IPS-18c (cell line): ENCODE measurements around the gene NR5A1.

Source experiments
- H3K4me3 ChIP-seq: 2 replicates; pipeline ENCODE4 v1.7.0; 2013; ENCODE audit warnings: low read depth, mild to moderate bottlenecking, low read length, moderate library complexity; ENCODE audit not compliant: insufficient read depth
- H3K9me3 ChIP-seq: one replicate; pipeline ENCODE4 v1.6.1; 2013; ENCODE audit warnings: mild to moderate bottlenecking, low read length, moderate library complexity; ENCODE audit not compliant: control insufficient read depth, insufficient read depth

Gene NR5A1

DNA sequence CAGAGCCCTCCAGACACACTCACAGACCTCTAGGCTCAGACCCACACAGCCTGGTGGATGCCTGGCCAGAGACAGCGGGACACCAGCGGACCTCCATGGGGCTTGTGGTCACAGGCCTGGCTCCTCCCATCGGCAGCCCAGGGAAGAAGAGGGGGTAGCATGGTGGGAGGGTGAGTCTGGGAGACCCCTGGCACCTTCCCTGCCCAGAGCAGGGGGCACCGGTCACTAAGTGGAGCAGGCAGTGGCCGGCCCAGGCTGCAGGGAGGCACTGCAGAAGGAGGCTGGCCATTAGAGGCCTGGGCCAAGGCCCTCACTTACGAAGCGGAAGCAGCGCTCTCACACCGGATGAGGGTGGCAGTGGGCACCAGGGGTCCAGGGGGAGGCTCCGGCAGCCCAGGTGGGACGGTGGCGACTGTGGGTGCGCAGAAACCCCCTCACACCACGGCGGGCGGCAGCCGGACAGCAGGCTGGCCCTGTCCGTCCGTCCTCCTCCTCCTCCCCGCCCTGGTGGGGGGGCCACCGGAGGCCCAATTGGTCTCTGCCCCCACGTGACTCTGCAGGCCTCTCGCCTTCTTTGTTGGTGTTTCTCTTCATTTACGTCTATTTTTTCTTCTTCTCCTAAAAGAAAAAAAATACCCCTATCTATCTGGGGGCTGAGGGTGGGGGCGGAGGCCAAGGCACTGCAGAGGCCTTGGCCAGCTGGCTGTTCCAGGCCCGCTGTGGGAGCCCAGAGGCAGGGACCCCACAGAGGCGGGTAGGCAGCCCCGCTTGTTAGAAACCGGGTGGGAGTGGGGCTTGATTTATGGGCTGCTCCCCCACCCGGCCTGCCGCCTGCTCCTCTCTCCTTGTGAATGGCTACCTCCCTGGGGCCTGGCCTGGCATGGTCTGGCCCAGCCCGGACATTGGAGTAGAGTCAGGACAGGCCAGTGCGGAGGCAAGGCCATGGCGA is at the start of gene NR5A1:
NR5A1 (minus strand) TSS at position 469 of the 949 bp plus-strand sequence. CDS start 4,004 bp downstream, outside the sequence.
- Histone ChIP-seq H3K4me3 (no peak within 1 kb of the TSS), H3K9me3 (peaks cover 7% of the 10 kb centered on the region)

DNA sequence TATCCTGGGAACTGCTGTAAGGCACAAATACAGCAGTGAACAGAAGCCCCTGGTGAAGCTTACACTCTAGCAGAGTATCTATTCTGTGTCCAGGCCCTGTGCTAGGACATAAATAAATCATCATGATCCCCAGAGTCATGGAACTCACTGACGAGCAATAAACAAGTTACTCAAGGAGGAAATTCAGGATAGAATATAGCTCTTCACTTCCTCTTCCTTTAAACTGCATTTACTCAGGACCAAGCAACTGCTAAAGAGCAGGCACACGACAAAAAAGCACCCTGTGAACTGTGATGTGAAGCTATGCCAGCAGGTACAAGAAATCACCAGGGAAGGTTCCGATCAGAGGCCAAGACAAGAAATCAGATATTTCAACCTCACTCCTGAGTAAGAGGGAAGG is 47.8 kb upstream of the NR5A1 start:
- H3K9me3 ChIP-seq: no peaks in the 10 kb centered on the region

DNA sequence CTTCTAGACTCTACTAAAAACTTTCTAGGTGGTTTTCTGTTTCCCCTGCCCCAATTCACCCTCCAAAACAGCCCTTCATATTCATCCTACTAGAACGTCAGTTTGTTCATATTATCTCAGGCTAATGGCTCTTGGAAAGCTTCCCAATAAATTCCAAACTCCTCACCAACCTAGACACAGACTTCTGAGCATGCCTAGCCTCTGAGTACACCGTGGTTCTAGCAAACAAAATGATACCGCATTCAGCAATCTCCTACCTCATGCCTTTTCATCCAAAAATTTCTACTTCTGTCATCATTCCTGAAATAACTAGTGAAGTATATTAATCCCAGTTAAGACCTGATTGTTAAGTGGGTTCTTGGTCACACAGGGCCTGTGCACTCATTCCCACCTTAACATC is 46.5 kb upstream of the NR5A1 start:
- Histone ChIP-seq H3K9me3 (no peaks in the 10 kb centered on the region), H3K4me3 (no peak overlapping the region)

More for the DNA sequence above, 47.8 kb upstream of the NR5A1 start:
- H3K4me3 ChIP-seq: no peak overlapping the region

DNA sequence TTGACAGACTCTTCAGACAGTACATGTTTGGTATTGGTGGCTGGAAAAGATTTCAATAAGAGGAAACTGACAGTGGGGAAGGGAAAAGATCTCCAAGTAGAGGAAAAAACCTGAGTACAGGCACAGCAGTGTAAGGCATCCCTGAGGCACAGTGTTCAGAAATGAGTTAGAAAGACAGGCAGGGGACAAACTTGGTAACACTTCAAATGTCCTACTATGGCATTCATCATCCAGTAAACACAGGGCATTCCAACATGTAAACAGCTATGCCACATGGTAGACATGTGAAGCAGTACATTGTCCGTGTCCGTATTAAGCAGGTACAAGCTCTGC is 45.0 kb upstream of the NR5A1 start:
- no peak overlapping the region for H3K4me3 ChIP-seq

DNA sequence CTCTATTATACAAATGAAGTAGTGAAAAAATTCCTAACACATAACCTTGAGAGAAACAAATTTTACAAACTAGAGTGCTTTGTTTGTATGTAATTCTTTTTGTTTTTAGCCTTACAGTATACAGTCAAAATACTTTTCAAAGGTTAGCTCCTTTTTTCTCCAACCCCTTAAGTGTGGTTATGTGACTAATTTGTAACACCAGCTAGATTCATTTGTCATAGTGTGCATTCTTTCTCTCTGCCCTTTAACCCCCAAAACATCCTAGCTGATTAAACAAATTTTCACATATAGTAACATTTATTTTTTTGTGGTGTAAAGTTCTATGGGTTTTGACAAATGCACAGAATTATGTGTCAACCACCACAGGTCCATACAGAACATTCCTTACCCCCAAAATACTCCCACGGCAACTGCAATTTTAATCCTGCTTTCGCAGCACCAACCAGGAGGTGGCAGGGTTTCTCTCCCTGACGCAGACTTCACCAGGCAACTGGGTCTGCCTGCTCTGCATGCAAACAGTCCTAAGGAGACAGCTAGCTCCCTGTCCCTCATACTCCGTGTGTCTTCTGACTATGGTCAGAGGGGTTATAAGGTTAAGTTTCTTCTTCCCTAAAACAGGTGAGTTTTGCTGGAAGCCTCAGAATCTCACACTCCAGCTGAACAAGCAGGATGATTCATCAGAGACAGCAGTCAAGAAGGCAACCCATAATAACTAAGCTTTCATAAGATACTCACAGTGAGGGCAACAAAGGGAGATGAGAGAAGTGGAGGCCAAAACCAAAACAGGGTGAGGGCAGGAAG is 44.5 kb upstream of the NR5A1 start:
- Histone ChIP-seq H3K4me3 (no peak overlapping the region), H3K9me3 (no peaks in the 10 kb centered on the region)

More for the DNA sequence above, 45.0 kb upstream of the NR5A1 start:
- no peaks in the 10 kb centered on the region for H3K9me3 ChIP-seq

DNA sequence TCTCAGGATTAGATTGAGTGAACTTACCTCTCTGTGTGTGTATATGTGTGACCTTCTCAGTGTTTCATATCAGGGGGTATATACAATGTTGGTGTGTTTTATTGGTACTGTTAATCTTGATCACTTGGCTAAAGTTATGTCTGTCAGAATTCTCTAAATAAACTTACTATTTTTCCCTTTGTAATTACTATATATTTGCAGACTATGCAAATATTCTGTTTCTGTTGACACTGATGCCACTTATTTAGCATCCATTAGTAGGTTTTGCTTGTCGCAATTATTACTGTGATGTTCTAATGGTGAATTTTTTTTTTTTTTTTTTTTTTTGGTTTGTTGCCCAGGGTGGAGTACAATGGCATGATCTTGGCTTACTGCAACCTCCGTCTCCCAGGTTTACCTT is 42.9 kb upstream of the NR5A1 start:
- H3K4me3 ChIP-seq: no peak overlapping the region
- H3K9me3 ChIP-seq: no peaks in the 10 kb centered on the region

DNA sequence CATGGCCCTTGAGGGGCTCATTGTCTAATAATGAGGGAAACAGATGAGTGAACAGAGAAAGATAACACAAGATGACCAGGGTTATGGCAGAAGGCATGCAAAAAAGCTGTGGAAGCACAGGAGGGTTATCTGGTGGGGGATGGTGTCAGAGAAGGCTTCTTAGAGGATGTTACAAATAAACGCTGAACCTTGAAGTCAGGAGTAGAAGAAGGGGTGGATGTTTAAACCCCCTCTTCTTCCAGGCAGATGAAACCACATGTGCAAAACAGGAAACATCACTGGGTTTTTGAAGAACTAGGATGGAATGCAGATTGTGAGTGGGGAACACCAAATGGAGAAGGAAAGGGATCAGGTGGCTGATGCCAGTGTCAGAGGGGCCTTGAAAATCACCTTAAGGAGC is 41.8 kb upstream of the NR5A1 start:
- Histone ChIP-seq H3K4me3 (no peak overlapping the region), H3K9me3 (no peaks in the 10 kb centered on the region)

DNA sequence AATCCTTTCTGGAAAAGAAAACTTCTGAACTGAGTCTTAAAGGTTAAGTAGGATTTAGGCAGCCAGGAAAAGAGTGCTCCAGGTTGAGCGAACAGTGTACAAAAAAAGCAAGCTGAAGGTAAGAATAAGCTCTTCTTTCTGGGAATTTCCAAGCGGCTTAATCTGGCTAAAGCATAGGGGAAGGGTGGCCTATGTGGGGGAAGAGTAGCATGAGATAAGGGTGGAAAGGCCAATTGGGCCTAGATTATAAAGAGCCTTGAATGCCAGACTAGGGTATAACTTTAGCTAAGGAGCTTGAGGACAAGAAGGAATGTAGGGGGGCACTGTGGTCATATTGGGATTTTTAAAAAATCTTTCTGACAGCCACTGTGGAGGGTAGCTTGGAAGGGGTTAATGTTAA is 37.3 kb upstream of the NR5A1 start:
- Histone ChIP-seq H3K9me3 (no peaks in the 10 kb centered on the region), H3K4me3 (no peak overlapping the region)

DNA sequence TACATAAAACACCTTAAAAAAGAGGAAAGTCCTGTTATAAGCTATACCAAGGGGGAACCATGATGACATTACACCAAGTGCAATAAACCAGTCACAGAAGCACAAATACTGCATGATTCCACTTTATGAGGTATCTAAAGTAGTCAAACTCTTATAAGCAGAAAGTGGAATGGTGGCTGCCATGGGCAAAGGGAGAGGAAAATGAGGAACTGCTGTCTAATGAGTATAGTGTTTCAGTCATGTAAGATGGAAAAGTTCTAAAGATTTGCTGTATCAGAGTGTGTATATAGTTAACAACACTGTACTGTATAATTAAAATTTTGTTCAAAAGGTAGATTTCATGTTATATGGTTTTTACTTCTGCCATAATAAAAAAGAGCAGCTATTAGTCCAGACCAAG is 34.6 kb upstream of the NR5A1 start:
- Histone ChIP-seq H3K9me3 (no peaks in the 10 kb centered on the region), H3K4me3 (no peak overlapping the region)

DNA sequence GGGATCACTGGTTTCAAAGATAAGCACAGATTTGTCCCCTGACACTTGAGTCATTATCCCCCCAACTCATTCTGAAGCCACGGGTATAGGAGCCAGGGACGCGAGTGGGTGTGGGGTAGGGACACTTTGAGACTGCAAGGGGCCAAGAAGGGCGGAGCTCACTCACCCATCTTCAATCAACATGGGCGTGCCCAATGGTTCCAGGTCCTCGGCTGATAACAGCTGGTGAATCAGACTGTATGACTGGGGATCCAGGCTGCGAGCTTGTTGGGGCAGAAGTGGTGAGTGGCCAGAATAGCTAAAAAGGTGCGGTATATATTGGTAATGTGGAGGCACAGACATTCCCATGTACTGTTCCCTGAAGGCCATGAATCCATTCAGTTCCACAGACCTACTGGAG is 30.7 kb upstream of the NR5A1 start:
- Histone ChIP-seq H3K9me3 (no peaks in the 10 kb centered on the region), H3K4me3 (no peak overlapping the region)

DNA sequence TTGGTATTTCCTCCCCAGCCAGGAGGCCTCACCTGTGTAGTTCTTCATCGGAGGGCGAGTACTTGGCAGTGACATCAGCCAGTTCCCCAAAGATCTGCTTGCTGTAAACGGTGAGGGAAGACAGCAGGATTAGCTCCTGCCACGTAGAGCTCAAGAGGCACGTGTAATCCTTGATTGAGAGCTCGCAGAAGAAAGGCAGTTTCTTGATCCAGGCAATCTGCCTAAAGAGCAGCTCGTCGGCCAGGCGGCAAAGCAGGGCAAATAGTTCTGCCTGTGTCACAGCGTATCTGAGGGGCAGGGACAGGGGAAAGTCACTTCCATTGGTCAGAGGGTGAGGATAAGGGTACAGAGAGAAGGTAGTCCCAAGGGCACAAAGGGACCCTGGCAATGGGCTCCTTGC is 28.6 kb upstream of the NR5A1 start:
- Histone ChIP-seq H3K9me3 (no peaks in the 10 kb centered on the region), H3K4me3 (no peak overlapping the region)

DNA sequence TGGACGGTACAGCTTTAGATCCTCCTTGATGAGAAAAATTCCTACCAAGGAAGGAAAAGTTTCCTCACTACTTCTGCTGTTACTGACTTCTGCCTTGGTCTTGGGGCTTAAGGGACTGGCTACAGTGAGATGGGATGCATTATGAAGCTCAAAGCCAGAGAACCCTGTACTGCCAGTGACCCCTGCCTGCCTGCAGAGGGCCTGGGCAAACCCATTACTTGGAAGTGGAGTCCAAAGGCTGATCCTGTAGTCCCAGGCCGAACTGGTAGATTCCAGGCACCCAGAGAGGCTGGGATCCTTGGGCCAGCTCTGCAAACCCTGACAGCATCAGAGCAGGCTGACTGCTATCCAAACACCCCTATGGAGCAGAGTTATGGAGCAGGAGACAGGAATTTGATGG is 25.7 kb upstream of the NR5A1 start:
- Histone ChIP-seq H3K9me3 (no peaks in the 10 kb centered on the region), H3K4me3 (no peak overlapping the region)

DNA sequence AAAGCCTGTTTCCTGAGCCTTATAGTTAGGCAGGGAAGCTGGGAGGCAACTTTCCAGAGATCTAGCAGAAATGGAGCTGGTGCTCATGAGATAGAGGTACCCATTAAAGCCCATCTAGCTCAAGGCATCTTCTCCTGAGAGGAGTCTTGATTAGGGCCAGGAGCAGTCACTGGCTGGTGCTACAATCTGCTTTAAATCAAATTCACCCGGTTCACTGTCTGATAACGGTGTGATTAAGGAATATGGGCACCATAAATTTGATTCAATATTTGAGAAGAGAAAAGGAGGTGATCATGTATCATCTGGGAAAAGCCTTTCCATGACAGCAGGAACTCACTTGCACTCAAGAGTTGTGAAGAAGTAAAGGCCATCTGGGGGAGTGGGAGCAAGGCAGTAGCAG is 23.9 kb upstream of the NR5A1 start:
- H3K4me3 ChIP-seq: no peak overlapping the region
- H3K9me3 ChIP-seq: no peaks in the 10 kb centered on the region

DNA sequence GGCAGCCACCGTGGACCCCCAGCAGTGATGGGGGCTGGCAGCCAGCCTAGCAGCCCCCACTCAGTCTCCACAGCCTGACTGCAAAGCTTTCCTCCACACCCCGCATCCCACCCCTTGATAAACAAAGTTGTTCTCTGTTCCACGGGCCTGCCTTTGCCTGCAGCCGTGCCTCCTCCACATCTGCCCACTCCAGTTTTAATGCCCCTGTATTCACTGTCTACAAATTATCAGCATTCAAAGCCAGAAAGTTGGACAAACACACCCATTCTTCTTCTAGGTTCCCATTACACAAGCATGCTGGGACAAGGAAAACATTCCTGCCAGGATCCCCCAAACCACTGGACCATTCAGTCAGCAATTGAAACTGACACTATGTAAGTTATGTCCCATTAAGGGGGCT is 23.0 kb upstream of the NR5A1 start:
- Histone ChIP-seq H3K9me3 (no peaks in the 10 kb centered on the region), H3K4me3 (no peak overlapping the region)

DNA sequence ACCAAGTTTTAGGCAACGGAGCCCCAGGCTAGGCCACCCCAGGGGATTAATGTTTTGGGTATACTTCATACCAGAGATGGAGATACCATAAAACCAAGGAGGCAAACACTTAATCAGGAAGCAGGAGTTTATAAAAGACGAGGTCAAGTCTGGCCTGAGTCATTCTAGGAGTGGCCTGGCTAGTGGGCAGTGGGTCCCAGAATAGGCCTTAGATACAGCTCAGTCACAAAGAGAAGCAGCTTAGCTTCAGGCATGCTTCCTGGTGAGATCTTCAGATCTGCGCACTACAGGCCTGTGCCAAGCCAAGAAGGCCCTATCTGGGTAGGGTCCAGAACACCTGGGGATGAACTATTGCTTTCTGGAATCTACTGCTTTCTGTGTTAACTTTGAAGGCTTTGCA is 20.6 kb upstream of the NR5A1 start:
- no peak overlapping the region for H3K4me3 ChIP-seq
- no peaks in the 10 kb centered on the region for H3K9me3 ChIP-seq

DNA sequence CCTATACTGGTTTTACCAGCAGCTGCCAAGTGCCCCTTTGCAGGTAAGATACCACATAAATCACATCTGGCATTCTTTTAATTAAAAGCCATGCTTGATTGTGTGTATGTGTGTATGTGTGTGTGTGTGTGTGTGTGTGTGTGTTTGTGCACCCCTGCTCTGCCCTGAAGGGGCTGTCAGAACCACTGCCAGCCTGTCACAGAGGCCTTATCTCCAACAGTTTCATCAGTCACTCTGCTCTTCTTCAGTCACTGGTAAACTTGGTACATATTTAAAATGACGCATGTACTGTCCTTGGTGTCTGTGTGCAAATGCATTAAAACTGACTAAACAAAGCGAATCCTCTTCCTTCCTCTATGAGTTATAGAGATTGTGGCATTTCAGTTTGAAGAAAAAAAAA is 19.0 kb upstream of the NR5A1 start:
- H3K4me3 ChIP-seq: no peak overlapping the region
- no peaks in the 10 kb centered on the region for H3K9me3 ChIP-seq

DNA sequence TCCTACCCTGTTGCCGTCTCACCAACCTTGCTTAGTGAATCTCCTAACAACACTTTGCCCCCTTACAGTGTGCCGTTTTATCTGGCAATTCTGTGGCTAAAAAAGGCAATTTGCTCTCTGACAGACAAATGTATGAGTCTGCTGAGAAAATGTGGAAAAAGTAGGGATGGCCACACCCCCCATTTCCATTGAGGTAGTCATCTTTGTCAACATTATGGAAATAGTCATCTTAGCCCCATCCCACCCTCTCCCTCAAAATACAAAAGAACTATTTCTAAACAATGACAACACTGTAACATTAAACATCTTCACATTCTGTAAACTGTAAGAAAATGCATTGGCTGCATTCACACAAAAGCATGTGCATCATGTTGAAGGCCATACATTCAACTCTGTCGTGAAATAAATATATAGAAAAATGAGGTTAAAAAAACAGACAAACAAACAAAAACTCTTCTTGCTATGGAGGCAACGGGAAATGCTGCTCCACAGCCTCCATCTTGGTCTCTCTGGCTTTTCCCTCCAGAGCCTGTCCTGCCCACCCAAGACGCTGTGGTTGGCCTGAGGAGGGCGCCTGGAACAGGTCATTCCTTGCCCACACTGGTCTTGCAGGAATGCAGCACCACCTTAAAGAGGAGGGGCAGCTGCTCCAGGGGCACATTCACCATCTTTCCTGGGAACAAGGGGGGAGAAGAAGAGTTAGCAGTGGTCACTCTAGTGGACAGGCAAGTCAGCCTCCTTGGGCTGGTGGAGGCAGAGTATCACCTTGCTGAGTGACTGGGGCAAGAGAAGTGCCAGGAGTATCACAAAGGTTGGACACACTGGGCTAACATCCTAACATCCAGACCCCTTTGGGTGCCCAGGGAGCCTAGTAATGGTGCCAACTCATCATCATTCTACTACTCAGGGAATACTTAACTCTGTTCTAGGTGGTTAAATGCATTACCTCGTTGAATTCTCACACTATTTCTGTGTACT is 15.2 kb upstream of the NR5A1 start:
- Histone ChIP-seq H3K9me3 (no peaks in the 10 kb centered on the region), H3K4me3 (no peak overlapping the region)
